H9 (cell line): ENCODE data around the gene DYNLT2B. TPM values are rescaled to one million over a fixed set of nuclear protein-coding genes. Genes with fewer than 3 reads are reported as not detected.

Experiments
- DNase-seq: peaks from one replicate; pipeline ENCODE4 v3.0.0-alpha.2; 2017
- H2AFZ ChIP-seq: one replicate; pipeline ENCODE4 v1.6.1; 2013; ENCODE audit warnings: mild to moderate bottlenecking, low read length, control low read depth, moderate library complexity
- H2AK5ac ChIP-seq: 2 replicates; pipeline ENCODE4 v1.6.1; 2013; ENCODE audit warnings: low read length, control low read depth, mixed read lengths; ENCODE audit not compliant: insufficient read length
- H2BK120ac ChIP-seq: one replicate; pipeline ENCODE4 v1.6.1; 2013; ENCODE audit warnings: low read depth, mild to moderate bottlenecking, low read length, control low read depth, inconsistent platforms; ENCODE audit not compliant: poor library complexity, severe bottlenecking
- H2BK12ac ChIP-seq: 2 replicates; pipeline ENCODE4 v1.6.1; 2013; ENCODE audit warnings: low read length, control low read depth, mixed read lengths, low read depth; ENCODE audit not compliant: insufficient read length
- H2BK15ac ChIP-seq: 2 replicates; pipeline ENCODE4 v1.6.1; 2013; ENCODE audit warnings: low read depth, low read length, control low read depth
- H2BK20ac ChIP-seq: one replicate; pipeline ENCODE4 v1.6.1; 2013; ENCODE audit warnings: low read depth, mild to moderate bottlenecking, low read length, control low read depth, inconsistent platforms; ENCODE audit not compliant: poor library complexity, severe bottlenecking
- H2BK5ac ChIP-seq: 2 replicates; pipeline ENCODE4 v1.6.1; 2013; ENCODE audit warnings: low read length, control low read depth, mixed read lengths; ENCODE audit not compliant: insufficient read length
- H3K14ac ChIP-seq: 2 replicates; pipeline ENCODE4 v1.6.1; 2013; ENCODE audit warnings: low read length, control low read depth; ENCODE audit not compliant: insufficient read depth
- H3K18ac ChIP-seq: 2 replicates; pipeline ENCODE4 v1.6.1; 2013; ENCODE audit warnings: low read depth, mild to moderate bottlenecking, mixed read lengths, low read length, control low read depth; ENCODE audit not compliant: insufficient read length
- H3K23ac ChIP-seq: 2 replicates; pipeline ENCODE4 v1.6.1; 2013; ENCODE audit warnings: low read length, control low read depth, mixed read lengths, low read depth; ENCODE audit not compliant: insufficient read length
- H3K23me2 ChIP-seq: 2 replicates; pipeline ENCODE4 v1.6.1; 2013; ENCODE audit warnings: low read depth, mild to moderate bottlenecking, mixed read lengths, low read length, control low read depth; ENCODE audit not compliant: insufficient read length, poor library complexity, severe bottlenecking
- H3K27ac ChIP-seq: 2 replicates; pipeline ENCODE4 v1.5.1; 2013; ENCODE audit warnings: low read length, control low read depth, mixed read lengths, low read depth; ENCODE audit not compliant: insufficient read length
- H3K27me3 ChIP-seq: 2 replicates; pipeline ENCODE4 v1.6.1; 2013; ENCODE audit warnings: low read length, control low read depth, inconsistent platforms; ENCODE audit not compliant: insufficient read depth
- H3K4ac ChIP-seq: 2 replicates; pipeline ENCODE4 v1.6.1; 2013; ENCODE audit warnings: low read depth, mild to moderate bottlenecking, control low read depth, inconsistent platforms, low read length, moderate library complexity
- H3K4me1 ChIP-seq: 2 replicates; pipeline ENCODE4 v1.6.1; 2013; ENCODE audit warnings: low read length, control low read depth, inconsistent platforms; ENCODE audit not compliant: insufficient read depth
- H3K4me2 ChIP-seq: 2 replicates; pipeline ENCODE4 v1.6.1; 2013; ENCODE audit warnings: low read length, control low read depth, mixed read lengths; ENCODE audit not compliant: insufficient read length, insufficient read depth
- H3K56ac ChIP-seq: 2 replicates; pipeline ENCODE4 v1.6.1; 2013; ENCODE audit warnings: low read depth, mild to moderate bottlenecking, mixed read lengths, low read length, control low read depth; ENCODE audit not compliant: insufficient read length
- H3K79me1 ChIP-seq: 2 replicates; pipeline ENCODE4 v1.6.1; 2013; ENCODE audit warnings: low read depth, mild to moderate bottlenecking, moderate library complexity, low read length, control low read depth, inconsistent platforms; ENCODE audit not compliant: insufficient read depth, poor library complexity, severe bottlenecking
- H3K79me2 ChIP-seq: 2 replicates; pipeline ENCODE4 v1.6.1; 2013; ENCODE audit warnings: low read length, control low read depth, inconsistent platforms; ENCODE audit not compliant: insufficient read depth
- H3K9ac ChIP-seq: 2 replicates; pipeline ENCODE4 v1.6.1; 2013; ENCODE audit warnings: low read length, control low read depth, mixed read lengths; ENCODE audit not compliant: insufficient read length; ENCODE audit errors: extremely low read depth
- H3K9me3 ChIP-seq: one replicate; pipeline ENCODE4 v1.6.1; 2013; ENCODE audit warnings: low read depth, low read length, inconsistent platforms; ENCODE audit not compliant: control insufficient read depth
- H3T11ph ChIP-seq: one replicate; pipeline ENCODE4 v1.6.1; 2013; ENCODE audit warnings: mild to moderate bottlenecking, low read length, control low read depth, inconsistent platforms
- H4K20me1 ChIP-seq: one replicate; pipeline ENCODE4 v1.6.1; 2013; ENCODE audit not compliant: control insufficient read depth, insufficient read length, insufficient read depth
- H4K5ac ChIP-seq: 2 replicates; pipeline ENCODE4 v1.6.1; 2013; ENCODE audit warnings: low read depth, mild to moderate bottlenecking, mixed read lengths, low read length, control low read depth; ENCODE audit not compliant: insufficient read length
- H4K8ac ChIP-seq: replicated peaks from 2 replicates; pipeline ENCODE4 v1.6.1; 2013; ENCODE audit warnings: low read length, control low read depth, mixed read lengths, low read depth; ENCODE audit not compliant: insufficient read length
- H4K91ac ChIP-seq: 2 replicates; pipeline ENCODE4 v1.6.1; 2013; ENCODE audit warnings: low read depth, mild to moderate bottlenecking, moderate library complexity, mixed read lengths, low read length, control low read depth; ENCODE audit not compliant: insufficient read length
- H3K27ac Mint-ChIP-seq, 3 experiments: 2 replicates in 2 of 3; 3 replicates in 1 of 3; pipeline ENCODE4 v1.8.0; 2020 to 2021; ENCODE audit warnings: mixed read lengths in 3 of 3, mild to moderate bottlenecking in 1 of 3, moderate library complexity in 1 of 3
- H3K27me3 Mint-ChIP-seq: 2 replicates; pipeline ENCODE4 v1.8.0; 2021; ENCODE audit warnings: low read depth, mild to moderate bottlenecking, moderate library complexity, mixed read lengths
- H3K36me3 Mint-ChIP-seq, 3 experiments: 2 replicates in 2 of 3; 3 replicates in 1 of 3; pipeline ENCODE4 v1.8.0; 2020 to 2021; ENCODE audit warnings: low read depth in 3 of 3, mixed read lengths in 3 of 3; ENCODE audit not compliant: insufficient read depth in 1 of 3
- H3K4me1 Mint-ChIP-seq, 2 experiments: 2 replicates each; pipeline ENCODE4 v1.8.0; 2020; ENCODE audit warnings: mixed read lengths in 2 of 2
- H3K4me3 Mint-ChIP-seq, 2 experiments: 2 replicates in 1 of 2; 3 replicates in 1 of 2; pipeline ENCODE4 v1.8.0; 2020 to 2021; ENCODE audit warnings: mild to moderate bottlenecking in 2 of 2, mixed read lengths in 2 of 2, moderate library complexity in 1 of 2
- H3K9me3 Mint-ChIP-seq, 2 experiments: 2 replicates in 1 of 2; 3 replicates in 1 of 2; pipeline ENCODE4 v1.8.0; 2020; ENCODE audit warnings: mild to moderate bottlenecking in 2 of 2, mixed read lengths in 2 of 2, moderate library complexity in 1 of 2
- CTCF ChIP-seq: fragments of 200-600 bp; sonication (generic); conservative IDR thresholded peaks from 3 replicates; pipeline ENCODE4 v1.8.0; 2021; ENCODE audit warnings: antibody characterized with exemption, mild to moderate bottlenecking
- WGBS: extraction: QIAGEN DNeasy Blood & Tissue Kit; methylation state at CpG from one replicate; pipeline ENCODE4 v1.1.7; 2013; ENCODE audit warnings: missing lambda C conversion rate, low lambda C conversion rate, mixed read lengths; ENCODE audit not compliant: insufficient read length; ENCODE audit errors: extremely low coverage; 5-methylcytosine and 5-hydroxymethylcytosine counted together
- total RNA-seq: library from RNA; stranded (reverse); gene quantifications from 2 replicates; pipeline ENCODE4 v1.2.1, GENCODE V29; 2021

DYNLT2B gene
- total RNA-seq, 1 experiment from 2014 or later: 12.4 TPM

DNA sequence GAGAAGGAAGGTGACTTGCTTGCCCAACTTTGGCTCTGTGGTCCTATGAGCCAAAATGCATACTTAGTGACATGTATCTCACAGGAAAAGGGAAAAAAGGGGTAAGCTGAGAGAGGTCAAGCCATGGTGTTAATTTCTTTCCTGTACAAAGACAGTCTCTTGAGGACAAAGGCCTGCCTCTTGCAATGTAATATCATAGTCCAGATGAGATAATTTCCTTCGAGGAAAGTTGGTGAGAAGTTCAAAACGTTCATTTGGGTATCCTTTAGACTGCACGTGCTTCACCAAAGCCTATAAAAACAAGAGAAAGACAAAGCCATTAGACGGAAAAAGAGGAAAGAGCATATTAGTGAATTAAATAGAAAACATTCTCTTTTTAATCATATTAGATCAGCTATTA, 38.5 kb upstream of the DYNLT2B start:
- H4K20me1 ChIP-seq: no peaks in the 10 kb centered on the region
- no peaks in the 10 kb centered on the region for H3K9me3 ChIP-seq
- no peak overlapping the region for H2BK15ac ChIP-seq
- no peak overlapping the region for H3K9ac ChIP-seq
- no peak overlapping the region for H2AK5ac ChIP-seq
- TF ChIP-seq CTCF: no peak
- no peak overlapping the region for H2BK20ac ChIP-seq
- no peak overlapping the region for H3K18ac ChIP-seq
- no peak overlapping the region for H4K8ac ChIP-seq
- no peaks in the 10 kb centered on the region for H3K79me1 ChIP-seq
- H3K79me2 ChIP-seq: no peaks in the 10 kb centered on the region
- no peak overlapping the region for H2BK12ac ChIP-seq
- no peak overlapping the region for H3K14ac ChIP-seq
- DNase-seq: no peak
- H3K4me1 ChIP-seq: no peaks in the 10 kb centered on the region
- no peak overlapping the region for H2AFZ ChIP-seq
- H3T11ph ChIP-seq: no peak overlapping the region
- H2BK5ac ChIP-seq: no peak overlapping the region
- Mint-ChIP-seq H3K36me3 (peaks cover 36 to 78% (median 78%) of the 10 kb centered on the region in 3 experiments; a peak in 6 of 7 replicates), H3K27ac (peak overlapping the region in 1 of 3 experiments; percentile 41; a peak in 2 of 7 replicates), H3K4me1 (no peaks in the 10 kb centered on the region), H3K27me3 (no peaks in the 10 kb centered on the region), H3K4me3 (no peak overlapping the region), H3K9me3 (no peaks in the 10 kb centered on the region)
- no peak overlapping the region for H3K56ac ChIP-seq
- H4K91ac ChIP-seq: no peak overlapping the region
- no peak overlapping the region for H2BK120ac ChIP-seq
- no peak overlapping the region for H3K23ac ChIP-seq
- H3K27me3 ChIP-seq: no peaks in the 10 kb centered on the region
- H3K27ac ChIP-seq: no peak overlapping the region
- no peak overlapping the region for H3K4me2 ChIP-seq
- no CpG with 5 or more reads among the region's 4 CpGs for WGBS
- no peak overlapping the region for H3K4ac ChIP-seq
- H4K5ac ChIP-seq: no peak overlapping the region
- no peaks in the 10 kb centered on the region for H3K23me2 ChIP-seq
